CD4-positive, alpha-beta T cell treated with Interleukin-6 at 100 ng/mL for 8 hours (primary cell): ENCODE measurements around the gene MYO18A.
"Not testable (repeated sequence)": the region's sequence is repeated elsewhere in the genome, so short reads cannot be mapped to it uniquely, and the experiment has no call there.

Source experiments
- DNase-seq: peaks from one replicate; pipeline ENCODE4 v3.0.0-alpha.2; 2020; ENCODE audit warnings: mixed read lengths, low spot score

The MYO18A gene

GRCh38 chr17:29108823-29109476 is 71.2 kb downstream of the MYO18A start:
- DNase-seq, result no peak

DNA sequence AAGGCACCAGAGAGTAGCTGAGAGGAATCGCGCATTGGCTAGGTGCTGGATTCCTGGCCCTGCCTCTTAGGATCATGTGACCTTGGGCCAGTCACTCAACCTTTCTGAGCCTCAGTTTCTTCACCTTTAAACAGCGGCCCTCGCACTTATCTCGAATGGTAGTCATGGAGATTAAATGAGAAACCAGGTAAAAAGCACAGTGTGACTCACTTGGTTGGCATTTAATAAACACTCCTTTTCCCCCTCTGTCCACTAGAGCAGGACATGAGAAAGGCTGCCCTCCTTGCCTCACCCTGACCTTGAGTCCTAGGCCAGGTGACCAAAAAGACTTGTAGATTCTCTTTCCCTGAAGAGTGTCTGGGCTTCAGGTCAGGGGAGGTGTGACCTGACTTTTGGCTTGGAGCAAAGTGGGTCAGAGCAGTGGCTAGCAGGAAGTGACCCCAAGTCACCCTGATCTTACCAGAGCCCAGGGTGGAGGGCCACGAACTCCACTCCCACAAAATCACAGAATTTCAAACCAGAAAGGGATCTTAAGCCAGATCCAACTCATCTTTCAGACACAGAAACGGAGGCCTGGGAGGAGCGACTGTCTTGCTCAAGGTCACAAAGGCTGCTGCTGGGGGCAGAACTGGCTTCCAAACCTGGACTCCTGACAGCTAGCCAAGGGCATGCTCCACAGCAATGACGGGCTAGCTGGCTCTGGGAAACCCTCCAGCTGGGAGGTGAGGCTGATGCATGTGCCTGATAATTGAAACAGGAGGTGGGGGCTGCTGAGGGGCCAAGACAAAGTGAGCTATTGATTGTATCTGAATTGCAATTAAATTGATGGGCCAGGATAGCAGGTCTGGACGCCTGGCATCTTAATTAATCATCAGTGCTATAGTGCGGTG is 72.0 kb downstream of the MYO18A start:
- no peak for DNase-seq

DNA sequence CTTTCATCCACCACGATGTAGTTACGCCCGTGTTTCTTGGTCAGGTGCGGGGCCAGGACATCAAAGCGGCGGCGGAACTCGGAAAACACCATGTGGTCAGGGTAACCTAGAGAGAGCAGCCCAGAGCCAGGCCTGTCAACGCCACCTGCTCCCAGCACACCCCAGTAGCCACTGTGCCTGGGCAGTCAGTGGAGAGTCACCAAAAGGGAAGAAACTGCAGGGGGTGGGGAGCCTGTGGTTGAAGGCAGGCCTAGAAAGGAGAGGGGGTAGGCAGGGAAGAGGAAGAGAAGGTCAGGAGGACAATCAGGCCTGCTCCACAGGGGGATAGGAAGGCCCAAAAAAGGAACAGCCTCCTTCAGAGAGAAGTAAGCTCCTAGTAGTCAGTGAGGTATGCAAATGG is 73.1 kb downstream of the MYO18A start:
- no peak for DNase-seq

DNA sequence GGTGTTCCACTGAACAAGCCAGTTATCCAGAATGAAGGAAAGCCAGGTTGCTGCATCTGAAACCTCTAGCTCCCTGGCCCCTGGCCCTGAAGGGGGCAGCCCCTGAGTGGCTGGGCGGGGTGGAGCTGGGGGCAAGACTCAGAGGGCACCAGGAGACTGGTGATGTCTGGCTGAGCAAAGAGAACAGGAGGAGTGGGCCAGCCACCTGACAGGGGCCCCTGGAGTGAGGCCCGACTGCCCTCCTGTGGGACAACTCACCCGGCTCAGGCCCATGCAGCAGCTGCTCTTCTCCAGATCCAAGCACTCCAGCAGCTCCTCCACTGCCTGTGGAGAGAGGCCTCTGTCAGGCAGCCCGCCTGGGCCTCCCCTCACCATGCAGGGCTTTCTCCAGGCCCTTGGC is 76.9 kb downstream of the MYO18A start:
- no peak for DNase-seq

DNA sequence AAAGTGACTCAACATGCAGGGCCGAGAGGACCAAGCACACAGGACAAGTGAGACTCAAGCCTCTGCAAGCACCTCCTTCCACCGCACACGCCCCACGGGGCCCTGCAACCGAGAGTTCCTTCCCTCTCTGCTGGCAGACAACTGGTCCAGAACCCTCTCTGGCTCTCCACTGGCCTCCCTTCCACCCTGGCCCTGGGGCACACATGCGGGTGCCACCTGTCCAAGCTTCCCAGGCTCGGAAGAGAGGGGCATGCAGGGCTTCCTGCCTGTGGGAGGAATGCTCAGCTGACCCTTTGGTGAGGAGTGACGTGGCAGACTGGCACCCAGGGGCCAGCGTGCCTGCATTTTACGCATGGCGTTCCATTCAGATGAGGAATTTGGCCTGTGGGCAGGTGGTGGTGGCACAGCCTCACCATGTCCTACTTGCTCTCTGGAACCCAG is 77.4 kb downstream of the MYO18A start:
- no peak for DNase-seq

DNA sequence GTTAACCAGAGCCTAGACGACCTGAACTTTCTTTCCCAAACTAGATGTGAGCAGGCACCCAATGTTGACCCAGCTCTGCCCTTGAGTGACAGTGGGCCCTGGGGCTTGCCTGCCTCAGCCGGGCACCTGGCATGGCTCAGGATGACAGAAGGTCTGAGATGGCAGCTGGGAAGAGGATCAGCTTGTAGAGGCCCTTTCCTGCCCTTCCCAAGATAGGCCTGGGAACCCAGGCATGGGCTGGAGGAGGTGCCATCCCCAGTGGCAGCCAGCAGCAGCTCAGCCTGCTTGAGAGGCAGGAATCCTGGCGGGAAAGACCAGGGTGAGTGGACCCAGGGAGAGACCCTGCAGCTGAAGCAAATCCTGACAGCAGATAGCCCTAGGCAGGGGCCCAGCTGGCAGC is 78.2 kb downstream of the MYO18A start:
- no peak for DNase-seq

GRCh38 chr17:29100296-29100695 is 79.9 kb downstream of the MYO18A start:
- DNase-seq, result no peak

DNA sequence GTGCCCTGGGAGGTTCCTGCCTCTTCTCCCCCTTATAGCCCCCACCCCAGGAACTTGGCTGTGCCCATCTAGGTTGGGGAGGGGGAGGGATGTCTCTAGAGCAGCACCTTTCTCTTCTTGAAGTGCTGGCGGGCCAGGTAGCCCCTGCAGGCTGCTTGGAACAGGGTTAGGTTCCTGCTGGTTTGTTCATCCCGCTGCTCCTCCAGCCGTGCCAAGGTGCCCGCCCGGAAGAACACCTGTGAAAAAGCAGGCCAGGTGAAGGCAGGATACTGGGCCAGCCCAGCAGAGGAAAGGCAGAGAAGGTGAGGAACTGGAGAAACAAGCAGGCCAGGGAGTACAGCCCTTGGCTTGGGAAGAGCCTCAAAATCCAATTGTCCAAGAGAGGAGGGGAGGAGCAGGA is 80.7 kb downstream of the MYO18A start:
- no peak for DNase-seq

DNA sequence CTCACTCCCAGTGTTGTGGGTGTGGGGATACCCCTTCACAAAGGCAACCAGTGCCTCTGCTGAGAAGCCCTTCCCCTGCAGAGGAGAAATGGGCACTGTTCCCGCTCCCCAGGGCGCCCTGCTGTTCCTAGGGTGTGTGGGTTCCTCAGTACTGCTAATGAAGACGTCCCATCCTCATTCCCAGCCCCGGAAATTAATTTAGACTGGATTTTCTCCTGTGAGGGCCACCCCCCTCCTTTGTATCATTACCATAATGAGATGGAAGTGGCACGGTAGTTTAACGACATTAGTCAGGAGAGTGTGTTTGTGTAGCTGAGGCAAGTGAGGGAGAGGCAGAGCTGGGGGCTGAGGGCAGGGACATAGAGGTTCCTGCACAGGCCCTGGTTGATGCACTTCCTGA is 84.1 kb downstream of the MYO18A start:
- no peak for DNase-seq

- no peak for DNase-seq
Observed at GRCh38 chr17:29095439-29095838, 84.8 kb downstream of the MYO18A start.

DNA sequence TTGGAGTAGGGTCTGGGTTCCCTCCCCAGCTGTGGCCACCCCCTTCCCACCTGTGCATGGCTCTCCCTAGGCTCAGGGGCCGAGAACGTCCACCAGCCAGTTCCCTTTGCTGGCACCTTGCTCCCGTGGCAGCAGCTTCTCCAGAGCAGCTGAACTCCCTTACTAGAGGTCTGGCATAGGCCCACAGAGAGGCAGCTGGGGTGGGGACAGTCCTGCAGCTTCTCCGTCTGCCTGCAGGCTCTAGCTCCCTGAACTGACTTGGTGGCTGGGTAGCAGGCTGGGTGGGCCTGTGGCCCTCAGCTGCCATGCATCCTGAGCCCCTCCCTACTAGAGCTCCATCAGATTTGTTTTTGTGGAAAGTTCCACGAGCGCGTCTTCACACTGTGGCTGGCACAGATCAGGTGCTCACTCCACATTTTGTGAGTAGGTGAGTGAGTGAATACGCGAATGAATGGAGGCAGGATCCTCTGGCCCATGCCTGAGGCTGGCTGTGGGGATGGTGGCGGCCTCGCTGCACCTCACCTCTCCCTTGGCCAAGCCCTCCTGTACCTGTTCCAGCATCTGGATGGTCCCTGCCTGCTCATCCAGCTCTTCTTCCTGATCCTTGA is 86.0 kb downstream of the MYO18A start:
- DNase-seq, result no peak

- no peak for DNase-seq
Observed at GRCh38 chr17:29093090-29093871, 86.9 kb downstream of the MYO18A start.

DNA sequence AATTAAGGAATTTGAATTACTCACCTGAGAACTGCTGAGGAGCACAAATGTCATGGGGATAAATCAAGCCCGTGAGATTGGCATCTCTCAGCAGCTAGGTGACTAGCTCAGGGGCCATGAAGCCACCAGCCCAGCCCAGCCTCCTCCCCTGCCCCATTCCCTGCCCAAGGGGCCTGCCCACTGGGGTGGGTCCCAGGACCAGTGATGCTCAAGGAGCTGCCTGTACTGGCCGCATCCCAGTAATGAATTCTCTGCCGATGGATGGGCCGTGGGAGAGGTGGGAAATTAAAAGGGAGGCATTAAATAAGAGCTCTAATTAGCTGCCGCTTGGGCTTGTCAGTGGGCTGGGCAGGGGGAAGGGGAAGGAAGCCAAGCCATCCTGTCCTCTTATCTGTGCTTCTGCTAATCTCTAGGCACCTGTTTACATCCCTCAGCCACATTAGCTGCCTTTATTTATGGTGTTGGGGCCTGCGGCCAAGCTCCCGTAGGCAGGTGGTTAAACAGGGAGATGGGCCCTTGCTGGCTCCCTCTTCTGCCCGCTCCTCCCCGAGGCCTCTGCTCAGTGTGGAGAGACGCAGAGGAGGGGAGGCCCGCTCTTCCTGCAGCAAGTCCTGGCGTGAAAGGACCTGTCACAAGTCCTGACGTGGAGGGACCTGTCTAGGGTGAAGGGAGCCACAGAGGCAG is 88.5 kb downstream of the MYO18A start:
- DNase-seq, result no peak

GRCh38 chr17:29090750-29091605 is 89.2 kb downstream of the MYO18A start:
- DNase-seq, result no peak

DNA sequence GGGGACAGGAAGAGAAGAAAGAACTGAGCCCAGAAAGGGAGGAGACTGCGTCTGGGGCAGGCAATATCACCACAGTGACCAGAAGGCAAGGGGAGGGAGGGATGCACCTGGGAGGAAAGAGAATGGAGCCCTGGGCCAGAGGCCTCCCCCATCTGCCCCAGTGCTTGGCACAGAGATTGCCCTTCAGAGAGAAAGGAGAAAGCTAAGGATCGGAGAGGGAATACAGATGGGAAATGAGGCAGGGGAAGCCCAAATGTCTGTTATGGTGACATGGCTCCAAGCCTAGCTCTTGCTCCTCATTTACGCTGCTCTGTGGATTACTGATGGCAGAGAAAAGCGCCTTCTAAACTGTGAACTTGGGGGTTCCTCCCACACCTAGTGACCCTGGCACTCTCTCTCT is 90.1 kb downstream of the MYO18A start:
- no peak for DNase-seq

DNA sequence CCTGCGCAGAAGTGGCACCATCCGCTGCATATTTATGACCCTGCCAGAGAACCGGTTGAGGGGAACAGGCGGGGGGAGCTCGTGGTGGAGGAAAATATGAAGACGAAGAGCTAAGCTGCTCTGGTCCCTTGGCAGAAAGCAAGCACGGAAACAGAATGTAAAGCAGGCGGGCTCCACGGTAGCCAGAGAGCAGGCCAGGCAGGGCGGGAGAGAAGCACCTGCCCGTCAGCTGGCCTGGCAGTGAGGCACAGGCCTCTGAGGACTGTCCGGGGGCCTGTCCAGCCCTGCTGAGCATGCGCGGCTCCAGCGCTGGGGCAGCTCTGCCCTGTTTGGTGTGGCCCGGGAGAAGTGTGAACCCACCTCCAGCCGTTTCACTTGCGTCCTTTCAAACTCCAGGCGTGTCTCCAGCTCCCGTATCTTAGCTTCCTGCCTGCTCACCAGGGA is 90.6 kb downstream of the MYO18A start:
- no peak for DNase-seq

DNA sequence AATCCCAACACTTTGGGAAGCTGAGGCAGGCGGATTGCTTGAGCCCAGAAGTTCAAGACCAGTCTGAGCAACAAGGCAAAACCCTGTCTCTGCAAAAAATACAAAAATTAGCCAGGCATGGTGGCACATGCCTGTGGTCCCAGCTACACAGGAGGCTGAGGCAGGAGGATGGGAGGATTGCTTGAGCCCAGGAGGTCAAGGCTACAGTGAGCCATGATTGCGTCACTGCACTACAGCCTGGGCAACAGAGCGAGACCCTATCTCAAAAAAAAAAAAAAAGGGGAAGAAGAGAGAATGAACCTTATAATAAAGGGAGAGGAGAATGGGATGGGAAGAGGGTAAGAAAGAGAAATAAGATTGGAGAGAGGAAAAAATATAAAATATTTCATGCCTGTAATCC is 91.4 kb downstream of the MYO18A start:
- DNase-seq, result not testable (repeated sequence)

DNA sequence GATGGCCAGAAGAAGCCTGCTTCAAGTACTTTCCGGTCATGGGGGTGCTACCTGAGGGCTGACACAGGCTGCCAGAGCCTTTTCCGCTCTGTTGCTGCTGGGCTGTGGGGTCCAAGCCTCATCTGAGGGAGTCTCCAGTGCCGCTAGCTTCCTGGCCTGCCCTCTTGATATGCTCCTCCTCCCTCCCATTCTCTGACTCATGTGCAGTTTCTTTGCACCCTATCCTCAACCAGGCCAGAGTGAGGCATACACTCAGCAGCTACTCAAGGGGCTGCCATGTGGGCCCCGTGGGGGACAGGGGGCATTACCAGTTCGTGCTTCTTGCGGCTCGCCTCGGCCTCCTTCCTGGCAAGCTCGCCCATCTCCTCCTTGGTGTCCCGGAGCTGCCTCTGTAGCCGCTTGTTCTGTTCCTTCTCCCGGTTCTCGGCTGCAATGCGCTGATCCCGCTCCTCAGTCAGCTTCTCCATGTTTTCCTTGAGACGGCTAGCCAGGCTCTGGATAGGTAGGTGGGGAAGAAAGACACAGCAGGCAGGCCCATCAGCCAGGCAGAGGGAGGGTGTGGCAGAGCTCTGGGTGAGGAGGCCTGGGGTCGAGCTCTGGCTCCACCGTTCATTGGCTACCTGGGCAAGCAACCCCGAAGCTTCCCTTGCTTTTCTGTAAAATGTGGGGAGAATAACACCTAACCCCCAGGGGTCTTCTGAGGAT is 93.4 kb downstream of the MYO18A start:
- no peak for DNase-seq

DNA sequence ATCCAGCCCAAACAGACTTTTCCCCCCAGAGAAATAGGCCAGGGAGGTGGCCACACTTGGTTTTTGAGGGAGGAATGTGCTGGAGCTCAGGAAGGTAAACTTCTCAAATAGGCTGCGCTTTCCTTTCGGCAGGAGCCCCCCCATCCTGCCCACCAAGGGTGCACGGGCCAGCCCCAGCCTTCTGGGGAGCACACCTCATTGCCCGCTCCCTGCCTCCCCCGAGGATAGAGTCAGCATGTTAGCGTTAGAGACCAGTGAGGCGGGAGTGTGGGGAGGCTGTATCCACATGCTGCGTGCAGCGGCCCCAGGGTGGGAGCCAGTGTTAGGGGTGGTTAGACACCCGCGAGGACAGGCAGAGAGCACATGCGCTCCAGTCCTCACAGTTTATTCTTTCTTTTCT is 95.0 kb downstream of the MYO18A start:
- no peak for DNase-seq

- no peak for DNase-seq
Observed at GRCh38 chr17:29084541-29085146, 95.6 kb downstream of the MYO18A start.
